H1 (cell line): ENCODE results near the gene NACAD. TPM values are rescaled to one million over a fixed set of nuclear protein-coding genes. Genes with fewer than 3 reads are reported as not detected.

Experiments used
- CBX8 ChIP-seq: fragments of 300-800, 300-1000 bp; sonication (generic); IDR thresholded peaks from 2 replicates; pipeline ENCODE4 v1.7.1; 2016; ENCODE audit warnings: low read depth, low read length, borderline replicate concordance
- EP300 ChIP-seq, 2 experiments: IDR thresholded peaks; 1 replicate in 1 of 2; 2 replicates in 1 of 2; pipeline ENCODE4 v1.6.1; 2011 to 2012; ENCODE audit warnings: low read depth in 2 of 2, low read length in 2 of 2, mild to moderate bottlenecking in 2 of 2, borderline replicate concordance in 1 of 2, inconsistent platforms in 1 of 2, moderate library complexity in 1 of 2
- TCF12 ChIP-seq: IDR thresholded peaks from 2 replicates; pipeline ENCODE4 v1.6.1; 2011; ENCODE audit warnings: low read depth, mild to moderate bottlenecking, low read length
- polyA plus RNA-seq, 7 experiments: library from polyadenylated mRNA; depleted of rRNA in 3 of 7; stranded (reverse) in 5 of 7; unstranded in 2 of 7; fragments of >200 nt in 5 of 7; fragments of 200-250 nt in 2 of 7; gene quantifications; 1 replicate in 5 of 7; 2 replicates in 1 of 7; 4 replicates in 1 of 7; pipeline versions ENCODE4 v1.2.1 to v1.2.3, GENCODE V29; 2011 to 2013; ENCODE audit warnings: missing spikeins in 2 of 7, mixed read lengths in 2 of 7
- total RNA-seq: library from RNA; stranded (reverse); fragmentation: NEBNext Ultra II Directional; extraction: Animal tissue kit (Norgen Biotek cat#: 25700); gene quantifications from 2 replicates; pipeline ENCODE4 v1.2.1, GENCODE V29; 2021

Gene NACAD
- total and polyA plus RNA-seq, 2 of the 8 experiments (the other 6 are each of a cell fraction or from before 2014, with no cell fraction given), result 1.3 to 6.0 TPM

GRCh38 chr7:45130910-45131309, 42.1 kb upstream of the NACAD start (continued):
- TF ChIP-seq CBX8 (no peak), TCF12 (no peak), EP300 (IDR thresholded peaks at IDR 0.05; ENCODE audit: borderline replicate concordance in 1 of 2, low read depth in 2 of 2, low read length in 2 of 2) (no peak)
